HG02610 (cell line): Measurements from ENCODE around the gene NSUN6.

ENCODE experiments used
- ATAC-seq: cut with Tn5 transposase; IDR thresholded peaks from one replicate; pipeline ENCODE4 v1.9.1; 2021; ENCODE audit warnings: mild to moderate bottlenecking, moderate library complexity; ENCODE audit not compliant: unreplicated experiment

NSUN6 gene, protein sequence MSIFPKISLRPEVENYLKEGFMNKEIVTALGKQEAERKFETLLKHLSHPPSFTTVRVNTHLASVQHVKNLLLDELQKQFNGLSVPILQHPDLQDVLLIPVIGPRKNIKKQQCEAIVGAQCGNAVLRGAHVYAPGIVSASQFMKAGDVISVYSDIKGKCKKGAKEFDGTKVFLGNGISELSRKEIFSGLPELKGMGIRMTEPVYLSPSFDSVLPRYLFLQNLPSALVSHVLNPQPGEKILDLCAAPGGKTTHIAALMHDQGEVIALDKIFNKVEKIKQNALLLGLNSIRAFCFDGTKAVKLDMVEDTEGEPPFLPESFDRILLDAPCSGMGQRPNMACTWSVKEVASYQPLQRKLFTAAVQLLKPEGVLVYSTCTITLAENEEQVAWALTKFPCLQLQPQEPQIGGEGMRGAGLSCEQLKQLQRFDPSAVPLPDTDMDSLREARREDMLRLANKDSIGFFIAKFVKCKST

GRCh38 chr10:18651324-18652007, at the start of gene NSUN6:
TSS of gene NSUN6 (minus strand) at chr10:18651587. CDS start at chr10:18651203, 384 bp downstream.
- peak; percentile 98 for ATAC-seq

- ATAC-seq, result no peak
Measured at GRCh38 chr10:18699849-18700840, 48.8 kb upstream of the NSUN6 start.

DNA sequence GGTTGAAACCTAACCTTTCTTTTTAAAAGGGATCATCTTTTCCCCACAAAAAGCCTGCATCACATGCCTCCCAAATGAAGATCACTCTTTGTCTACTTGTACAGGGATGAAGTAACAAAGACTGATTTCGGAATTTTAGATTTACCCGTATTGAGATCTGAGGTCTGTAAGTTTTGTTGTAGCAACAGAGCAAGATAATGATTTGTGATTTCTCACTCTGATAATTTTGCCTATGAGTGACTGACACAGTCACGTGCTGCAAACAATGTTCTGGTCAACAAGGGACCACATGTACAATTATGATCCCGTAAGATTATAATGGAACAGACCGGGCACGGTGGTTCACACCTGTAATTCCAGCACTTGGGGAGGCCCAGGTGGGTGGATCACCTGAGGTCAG, 39.2 kb upstream of the NSUN6 start:
- no peak for ATAC-seq

- ATAC-seq, result no peak
Measured at GRCh38 chr10:18689498-18689897, 38.1 kb upstream of the NSUN6 start.

- no peak for ATAC-seq
Measured at GRCh38 chr10:18687706-18688105, 36.3 kb upstream of the NSUN6 start.

DNA sequence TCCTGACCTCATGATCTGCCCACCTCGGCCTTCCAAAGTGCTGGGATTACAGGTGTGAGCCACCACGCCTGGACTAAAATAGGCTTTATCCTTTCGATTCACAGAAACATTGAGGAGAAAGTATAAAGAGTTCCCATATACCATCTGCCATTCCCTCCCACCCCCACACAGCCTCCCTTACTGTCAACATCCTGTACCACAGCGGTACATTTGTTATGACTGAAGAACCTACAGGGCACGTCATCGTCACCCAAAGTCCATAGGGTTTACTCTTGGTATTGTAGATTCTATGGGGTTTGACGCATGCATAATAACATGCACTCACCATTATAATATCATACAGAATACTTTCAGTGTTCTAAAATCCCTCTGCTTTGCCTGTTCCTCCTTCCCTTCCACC, 35.8 kb upstream of the NSUN6 start:
- no peak for ATAC-seq

GRCh38 chr10:18685555-18685954, 34.2 kb upstream of the NSUN6 start:
- no peak for ATAC-seq

GRCh38 chr10:18684953-18685352, 33.6 kb upstream of the NSUN6 start:
- no peak for ATAC-seq

- no peak for ATAC-seq
Measured at GRCh38 chr10:18684416-18684815, 33.0 kb upstream of the NSUN6 start.

- ATAC-seq, result no peak
Measured at GRCh38 chr10:18683427-18683826, 32.0 kb upstream of the NSUN6 start.

- ATAC-seq, result no peak
Measured at GRCh38 chr10:18681971-18682411, 30.6 kb upstream of the NSUN6 start.

DNA sequence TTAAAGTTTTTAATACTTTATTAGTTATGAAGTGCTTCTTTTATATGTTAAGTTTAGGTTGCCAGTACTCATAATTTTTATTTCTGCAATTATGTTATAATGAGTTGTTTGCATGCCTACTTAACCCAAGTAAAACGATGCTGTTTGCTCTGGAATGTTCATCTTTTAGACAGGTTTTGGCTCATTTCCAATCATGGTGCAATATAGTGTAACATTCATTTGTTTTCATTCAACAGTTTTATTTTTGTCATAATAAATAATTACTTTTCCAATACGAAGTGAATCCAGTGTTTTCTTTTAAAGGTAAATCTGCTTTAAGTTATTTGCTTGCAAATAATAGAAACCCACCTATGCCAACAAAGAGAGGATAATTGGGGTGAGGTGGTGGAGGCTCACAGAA, 30.0 kb upstream of the NSUN6 start:
- no peak for ATAC-seq

DNA sequence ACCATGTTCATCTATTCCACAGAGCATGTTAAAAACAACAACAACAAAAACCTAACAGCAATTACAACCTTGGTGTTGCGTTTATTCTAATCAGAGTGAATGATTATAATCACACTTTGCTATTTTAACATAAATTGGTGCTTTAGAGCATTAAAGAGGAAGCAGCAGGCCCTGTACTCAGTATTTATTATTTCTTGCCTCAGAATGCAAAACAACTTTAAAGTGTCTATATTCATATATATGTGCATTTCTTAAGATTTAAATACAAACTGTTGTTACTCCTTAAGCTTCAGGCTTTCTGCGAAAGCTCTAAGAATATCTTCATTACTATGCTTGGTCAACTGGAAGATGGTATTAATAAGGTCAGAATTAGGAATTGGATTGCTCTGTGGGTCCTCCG, 29.4 kb upstream of the NSUN6 start:
- no peak for ATAC-seq

- no peak for ATAC-seq
Measured at GRCh38 chr10:18675086-18675801, 23.9 kb upstream of the NSUN6 start.

GRCh38 chr10:18668026-18668425, 16.6 kb upstream of the NSUN6 start:
- no peak for ATAC-seq

DNA sequence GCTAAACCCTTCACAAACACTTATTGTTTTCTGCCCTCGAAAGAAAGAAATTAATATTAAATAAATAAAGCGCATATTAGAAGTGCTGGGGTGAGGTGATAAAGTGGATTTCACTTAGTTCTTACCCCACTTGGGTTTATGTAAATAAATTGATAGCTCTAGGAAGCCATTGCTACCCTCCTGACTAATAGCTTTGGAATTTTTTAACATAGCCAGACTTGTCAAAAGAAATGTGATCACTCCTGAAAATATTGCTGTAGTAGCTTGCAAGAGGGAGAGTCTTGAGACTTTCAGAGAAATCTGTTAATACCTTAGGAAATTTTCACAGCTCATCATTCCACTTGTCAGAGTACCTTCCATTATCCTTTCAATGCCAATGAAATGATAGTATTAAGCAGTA, 15.4 kb upstream of the NSUN6 start:
- ATAC-seq, result no peak

DNA sequence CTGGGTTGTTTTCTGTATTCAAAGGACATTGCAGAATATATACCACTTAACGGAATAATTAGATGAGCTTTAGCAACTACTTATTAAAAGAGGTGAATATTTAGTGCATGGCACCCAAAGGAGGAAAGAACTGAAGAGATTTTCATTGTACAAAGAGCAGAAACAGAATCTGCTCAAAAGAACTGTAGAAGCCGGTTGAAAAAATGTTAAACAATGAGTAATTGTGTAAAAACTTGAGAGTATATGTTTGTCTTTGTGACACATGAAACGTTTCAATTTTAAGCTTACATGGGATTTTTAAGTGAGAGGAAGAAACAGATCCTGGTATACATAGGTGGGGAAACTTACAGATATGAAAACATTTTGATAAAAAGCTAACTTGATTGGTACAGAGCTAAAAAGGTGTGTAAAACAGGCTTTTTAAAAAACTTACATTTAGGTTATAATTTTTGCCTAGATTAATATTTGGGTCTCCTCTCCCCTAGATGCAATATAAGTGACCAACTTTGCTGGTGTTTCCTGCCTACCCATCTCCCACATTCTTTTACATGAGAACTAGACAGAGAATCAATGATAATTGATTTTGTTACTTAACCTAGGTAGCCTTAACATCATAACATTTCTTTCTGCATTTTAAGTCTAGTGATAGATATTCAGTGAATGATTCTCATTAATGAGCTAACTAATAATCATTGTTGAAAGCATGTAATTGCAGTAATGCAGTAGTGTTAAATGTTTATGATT, 14.6 kb upstream of the NSUN6 start:
- no peak for ATAC-seq

DNA sequence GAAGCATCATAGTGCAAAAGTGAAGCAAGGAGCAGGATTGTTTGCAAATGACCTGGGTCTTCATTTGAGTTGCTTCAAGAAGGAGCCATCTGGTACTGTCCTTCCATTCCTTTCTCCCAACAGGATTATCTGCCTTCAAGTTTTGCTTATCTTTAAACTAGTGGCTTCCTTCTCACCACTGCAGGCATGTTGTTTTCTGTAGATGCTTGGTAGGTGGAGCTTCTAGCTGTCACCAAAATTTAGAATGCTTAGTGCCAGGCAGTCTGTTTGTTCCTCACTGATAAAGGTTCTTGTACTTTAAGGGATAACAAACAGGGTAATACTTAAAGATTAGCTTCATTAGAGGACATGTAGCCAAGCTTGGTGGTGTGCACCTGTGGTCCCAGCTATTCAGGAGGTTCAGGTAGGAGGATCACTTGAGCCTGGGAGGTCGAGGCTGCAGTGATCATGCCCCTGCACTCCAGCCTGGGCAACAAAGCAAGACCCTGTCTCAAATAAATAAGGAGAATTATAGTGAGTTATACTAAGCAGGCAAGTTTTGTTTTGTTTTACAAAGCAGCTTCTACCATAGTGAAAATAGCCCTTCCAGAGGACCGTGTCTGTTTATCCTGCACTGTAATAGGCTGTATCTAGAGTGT, 13.6 kb upstream of the NSUN6 start:
- no peak for ATAC-seq

DNA sequence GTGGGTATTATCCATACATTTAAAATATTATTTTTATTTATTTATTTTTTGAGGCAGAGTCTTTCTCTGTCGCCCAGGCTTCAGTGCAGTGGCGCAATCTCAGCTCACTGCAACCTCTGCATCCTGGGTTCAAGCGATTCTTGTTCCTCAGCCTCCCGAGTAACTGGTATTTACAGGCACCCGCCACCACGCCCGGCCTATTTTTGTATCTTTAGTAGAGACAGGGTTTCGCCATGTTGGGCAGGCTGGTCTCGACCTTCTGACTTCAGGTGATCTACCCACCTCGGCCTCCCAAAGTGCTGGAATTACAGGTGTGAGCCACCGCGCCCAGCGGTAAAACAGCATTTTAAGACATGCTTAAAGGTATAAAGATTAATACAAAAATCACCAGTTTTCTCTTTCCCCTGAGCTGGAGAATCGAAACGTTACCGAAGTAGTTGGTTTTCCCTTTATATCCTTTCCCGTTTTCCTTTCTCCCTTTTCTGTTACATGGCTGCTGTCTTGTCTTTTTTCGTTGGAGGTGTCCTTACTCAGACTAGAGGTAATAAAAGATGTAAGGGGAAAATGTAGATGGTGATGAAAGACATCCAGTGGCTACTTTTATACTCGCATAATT, 9.5 kb upstream of the NSUN6 start:
- no peak for ATAC-seq
